ENCODE results near the gene PFKP.
"Not testable (repeated sequence)": the region's sequence is repeated elsewhere in the genome, so short reads cannot be mapped to it uniquely, and the experiment has no call there.

PFKP gene

GRCh38 chr10:3104251-3104918 lies 37.0 kb downstream of the PFKP start:
- Histone ChIP-seq H3K36me3 (ENCODE audit: control insufficient read depth, insufficient read depth, low read length) (peaks cover 81% of the 10 kb centered on the region), H3K4me3 (ENCODE audit: insufficient read depth, low read depth, low read length, poor library complexity, severe bottlenecking) (no peak overlapping the region), H3K27ac (ENCODE audit: insufficient read depth, low read length, poor library complexity, severe bottlenecking) (no peak overlapping the region), H3K27me3 (replicated peaks; ENCODE audit: control insufficient read depth, insufficient read depth, low read length, poor library complexity, severe bottlenecking) (no peaks in the 10 kb centered on the region), H3K9me3 (ENCODE audit: control insufficient read depth, low read length) (no peaks in the 10 kb centered on the region), H3K4me1 (ENCODE audit: control insufficient read depth, insufficient read depth, low read length, poor library complexity, severe bottlenecking) (no peaks in the 10 kb centered on the region)
- no peak for DNase-seq

GRCh38 chr10:3105166-3105565 lies 37.8 kb downstream of the PFKP start:
- no peaks in the 10 kb centered on the region for H3K4me1 ChIP-seq (ENCODE audit: control insufficient read depth, insufficient read depth, low read length, poor library complexity, severe bottlenecking)
- no peak overlapping the region for H3K4me3 ChIP-seq (ENCODE audit: insufficient read depth, low read depth, low read length, poor library complexity, severe bottlenecking)
- H3K27ac ChIP-seq (ENCODE audit: insufficient read depth, low read length, poor library complexity, severe bottlenecking), result no peak overlapping the region
- no peaks in the 10 kb centered on the region for H3K27me3 ChIP-seq (replicated peaks; ENCODE audit: control insufficient read depth, insufficient read depth, low read length, poor library complexity, severe bottlenecking)
- peaks cover 78% of the 10 kb centered on the region for H3K36me3 ChIP-seq (ENCODE audit: control insufficient read depth, insufficient read depth, low read length)
- no peaks in the 10 kb centered on the region for H3K9me3 ChIP-seq (ENCODE audit: control insufficient read depth, low read length)
- no peak for DNase-seq

GRCh38 chr10:3105905-3106304 lies 38.6 kb downstream of the PFKP start:
- Histone ChIP-seq H3K9me3 (ENCODE audit: control insufficient read depth, low read length) (no peaks in the 10 kb centered on the region), H3K4me1 (ENCODE audit: control insufficient read depth, insufficient read depth, low read length, poor library complexity, severe bottlenecking) (no peaks in the 10 kb centered on the region), H3K36me3 (ENCODE audit: control insufficient read depth, insufficient read depth, low read length) (peaks cover 72% of the 10 kb centered on the region), H3K27ac (ENCODE audit: insufficient read depth, low read length, poor library complexity, severe bottlenecking) (no peak overlapping the region), H3K4me3 (ENCODE audit: insufficient read depth, low read depth, low read length, poor library complexity, severe bottlenecking) (no peak overlapping the region), H3K27me3 (replicated peaks; ENCODE audit: control insufficient read depth, insufficient read depth, low read length, poor library complexity, severe bottlenecking) (no peaks in the 10 kb centered on the region)
- no peak for DNase-seq

- not testable (repeated sequence) for H3K27me3 ChIP-seq (replicated peaks; ENCODE audit: control insufficient read depth, insufficient read depth, low read length, poor library complexity, severe bottlenecking); H3K9me3 ChIP-seq (ENCODE audit: control insufficient read depth, low read length); DNase-seq; H3K27ac ChIP-seq (ENCODE audit: insufficient read depth, low read length, poor library complexity, severe bottlenecking); H3K4me3 ChIP-seq (ENCODE audit: insufficient read depth, low read depth, low read length, poor library complexity, severe bottlenecking); H3K4me1 ChIP-seq (ENCODE audit: control insufficient read depth, insufficient read depth, low read length, poor library complexity, severe bottlenecking)
- peaks cover 72% of the 10 kb centered on the region for H3K36me3 ChIP-seq (ENCODE audit: control insufficient read depth, insufficient read depth, low read length)
Measured at GRCh38 chr10:3106328-3106727, 39.0 kb downstream of the PFKP start.

GRCh38 chr10:3106928-3107425 lies 39.6 kb downstream of the PFKP start:
- DNase-seq, result no peak
- Histone ChIP-seq H3K27me3 (replicated peaks; ENCODE audit: control insufficient read depth, insufficient read depth, low read length, poor library complexity, severe bottlenecking) (no peaks in the 10 kb centered on the region), H3K27ac (ENCODE audit: insufficient read depth, low read length, poor library complexity, severe bottlenecking) (no peak overlapping the region), H3K4me3 (ENCODE audit: insufficient read depth, low read depth, low read length, poor library complexity, severe bottlenecking) (no peak overlapping the region), H3K4me1 (ENCODE audit: control insufficient read depth, insufficient read depth, low read length, poor library complexity, severe bottlenecking) (no peaks in the 10 kb centered on the region), H3K36me3 (ENCODE audit: control insufficient read depth, insufficient read depth, low read length) (peaks cover 73% of the 10 kb centered on the region), H3K9me3 (ENCODE audit: control insufficient read depth, low read length) (no peaks in the 10 kb centered on the region)

GRCh38 chr10:3107426-3107961 lies 40.1 kb downstream of the PFKP start:
- Histone ChIP-seq H3K27me3 (replicated peaks; ENCODE audit: control insufficient read depth, insufficient read depth, low read length, poor library complexity, severe bottlenecking) (no peaks in the 10 kb centered on the region), H3K27ac (ENCODE audit: insufficient read depth, low read length, poor library complexity, severe bottlenecking) (no peak overlapping the region), H3K4me1 (ENCODE audit: control insufficient read depth, insufficient read depth, low read length, poor library complexity, severe bottlenecking) (no peaks in the 10 kb centered on the region), H3K9me3 (ENCODE audit: control insufficient read depth, low read length) (no peaks in the 10 kb centered on the region), H3K36me3 (ENCODE audit: control insufficient read depth, insufficient read depth, low read length) (peaks cover 78% of the 10 kb centered on the region), H3K4me3 (ENCODE audit: insufficient read depth, low read depth, low read length, poor library complexity, severe bottlenecking) (no peak overlapping the region)
- no peak for DNase-seq

GRCh38 chr10:3108033-3108432 lies 40.7 kb downstream of the PFKP start:
- Histone ChIP-seq H3K4me3 (ENCODE audit: insufficient read depth, low read depth, low read length, poor library complexity, severe bottlenecking) (no peak overlapping the region), H3K36me3 (ENCODE audit: control insufficient read depth, insufficient read depth, low read length) (peaks cover 77% of the 10 kb centered on the region), H3K27me3 (replicated peaks; ENCODE audit: control insufficient read depth, insufficient read depth, low read length, poor library complexity, severe bottlenecking) (no peaks in the 10 kb centered on the region), H3K9me3 (ENCODE audit: control insufficient read depth, low read length) (no peaks in the 10 kb centered on the region), H3K27ac (ENCODE audit: insufficient read depth, low read length, poor library complexity, severe bottlenecking) (no peak overlapping the region), H3K4me1 (ENCODE audit: control insufficient read depth, insufficient read depth, low read length, poor library complexity, severe bottlenecking) (no peaks in the 10 kb centered on the region)
- no peak for DNase-seq

- Histone ChIP-seq H3K27ac (ENCODE audit: insufficient read depth, low read length, poor library complexity, severe bottlenecking) (no peak overlapping the region), H3K9me3 (ENCODE audit: control insufficient read depth, low read length) (no peaks in the 10 kb centered on the region), H3K36me3 (ENCODE audit: control insufficient read depth, insufficient read depth, low read length) (peaks cover 77% of the 10 kb centered on the region), H3K4me1 (ENCODE audit: control insufficient read depth, insufficient read depth, low read length, poor library complexity, severe bottlenecking) (no peaks in the 10 kb centered on the region), H3K4me3 (ENCODE audit: insufficient read depth, low read depth, low read length, poor library complexity, severe bottlenecking) (no peak overlapping the region), H3K27me3 (replicated peaks; ENCODE audit: control insufficient read depth, insufficient read depth, low read length, poor library complexity, severe bottlenecking) (no peaks in the 10 kb centered on the region)
- DNase-seq, result no peak
Measured at GRCh38 chr10:3108575-3109105, 41.3 kb downstream of the PFKP start.

- Histone ChIP-seq H3K27me3 (replicated peaks; ENCODE audit: control insufficient read depth, insufficient read depth, low read length, poor library complexity, severe bottlenecking) (no peaks in the 10 kb centered on the region), H3K36me3 (ENCODE audit: control insufficient read depth, insufficient read depth, low read length) (peaks cover 74% of the 10 kb centered on the region), H3K9me3 (ENCODE audit: control insufficient read depth, low read length) (no peaks in the 10 kb centered on the region), H3K4me3 (ENCODE audit: insufficient read depth, low read depth, low read length, poor library complexity, severe bottlenecking) (no peak overlapping the region), H3K27ac (ENCODE audit: insufficient read depth, low read length, poor library complexity, severe bottlenecking) (no peak overlapping the region), H3K4me1 (ENCODE audit: control insufficient read depth, insufficient read depth, low read length, poor library complexity, severe bottlenecking) (no peaks in the 10 kb centered on the region)
- no peak for DNase-seq
Measured at GRCh38 chr10:3109196-3109595, 41.8 kb downstream of the PFKP start.

GRCh38 chr10:3109633-3110032 lies 42.3 kb downstream of the PFKP start:
- Histone ChIP-seq H3K36me3 (ENCODE audit: control insufficient read depth, insufficient read depth, low read length) (peaks cover 73% of the 10 kb centered on the region), H3K27me3 (replicated peaks; ENCODE audit: control insufficient read depth, insufficient read depth, low read length, poor library complexity, severe bottlenecking) (no peaks in the 10 kb centered on the region), H3K27ac (ENCODE audit: insufficient read depth, low read length, poor library complexity, severe bottlenecking) (no peak overlapping the region), H3K4me3 (ENCODE audit: insufficient read depth, low read depth, low read length, poor library complexity, severe bottlenecking) (no peak overlapping the region), H3K9me3 (ENCODE audit: control insufficient read depth, low read length) (no peaks in the 10 kb centered on the region), H3K4me1 (ENCODE audit: control insufficient read depth, insufficient read depth, low read length, poor library complexity, severe bottlenecking) (no peaks in the 10 kb centered on the region)
- no peak for DNase-seq
